ENCODE measurements around the gene CLSTN1.
A peak's percentile ranks its signal among the peaks of the same experiment; 100 is the strongest.

CLSTN1 gene

GRCh38 chr1:9774712-9775679 lies 48.8 kb downstream of the CLSTN1 start:
- TF ChIP-seq CTCF (IDR thresholded peaks at IDR 0.05; ENCODE audit: poor library complexity, severe bottlenecking) = no peak
- no peaks in the 10 kb centered on the region for H3K27me3 ChIP-seq (ENCODE audit: insufficient read depth, poor library complexity, severe bottlenecking)
- peak overlapping the region; percentile 88 for H3K27ac ChIP-seq (ENCODE audit: poor library complexity, severe bottlenecking)
- ATAC-seq (ENCODE audit: low read depth) (no peak), DNase-seq (ENCODE audit: low spot score) (no peak)
- no peaks in the 10 kb centered on the region for H3K9me3 ChIP-seq (ENCODE audit: severe bottlenecking)
- H3K36me3 ChIP-seq (ENCODE audit: low read depth) = peaks cover 26% of the 10 kb centered on the region
- peaks cover 16% of the 10 kb centered on the region for H3K4me1 ChIP-seq (ENCODE audit: insufficient read depth, poor library complexity, severe bottlenecking)
- no peak overlapping the region for H3K4me3 ChIP-seq (ENCODE audit: severe bottlenecking)

- no peak overlapping the region for H3K4me3 ChIP-seq (ENCODE audit: severe bottlenecking)
- H3K27ac ChIP-seq (ENCODE audit: poor library complexity, severe bottlenecking) = peak overlapping the region; percentile 37
- H3K9me3 ChIP-seq (ENCODE audit: severe bottlenecking) = no peaks in the 10 kb centered on the region
- H3K36me3 ChIP-seq (ENCODE audit: low read depth) = peaks cover 31% of the 10 kb centered on the region
- no peak for TF ChIP-seq CTCF (IDR thresholded peaks at IDR 0.05; ENCODE audit: poor library complexity, severe bottlenecking)
- ATAC-seq (ENCODE audit: low read depth) (no peak), DNase-seq (ENCODE audit: low spot score) (no peak)
- H3K4me1 ChIP-seq (ENCODE audit: insufficient read depth, poor library complexity, severe bottlenecking) = peaks cover 26% of the 10 kb centered on the region
- no peaks in the 10 kb centered on the region for H3K27me3 ChIP-seq (ENCODE audit: insufficient read depth, poor library complexity, severe bottlenecking)
Measured at GRCh38 chr1:9770298-9770697, 53.5 kb downstream of the CLSTN1 start.

- Histone ChIP-seq H3K27ac (ENCODE audit: poor library complexity, severe bottlenecking) (peak overlapping the region; percentile 37), H3K27me3 (ENCODE audit: insufficient read depth, poor library complexity, severe bottlenecking) (no peaks in the 10 kb centered on the region)
- TF ChIP-seq CTCF (IDR thresholded peaks at IDR 0.05; ENCODE audit: poor library complexity, severe bottlenecking) = no peak
Measured at GRCh38 chr1:9768983-9769382, 54.8 kb downstream of the CLSTN1 start.

GRCh38 chr1:9767964-9768668 lies 55.6 kb downstream of the CLSTN1 start:
- H3K27me3 ChIP-seq (ENCODE audit: insufficient read depth, poor library complexity, severe bottlenecking) = no peaks in the 10 kb centered on the region
- ATAC-seq (ENCODE audit: low read depth) (no peak), DNase-seq (ENCODE audit: low spot score) (no peak)
- H3K4me3 ChIP-seq (ENCODE audit: severe bottlenecking) = no peak overlapping the region
- H3K36me3 ChIP-seq (ENCODE audit: low read depth) = peaks cover 23% of the 10 kb centered on the region
- H3K9me3 ChIP-seq (ENCODE audit: severe bottlenecking) = no peaks in the 10 kb centered on the region
- H3K27ac ChIP-seq (ENCODE audit: poor library complexity, severe bottlenecking) = peak overlapping the region; percentile 99
- no peak for TF ChIP-seq CTCF (IDR thresholded peaks at IDR 0.05; ENCODE audit: poor library complexity, severe bottlenecking)
- peaks cover 27% of the 10 kb centered on the region for H3K4me1 ChIP-seq (ENCODE audit: insufficient read depth, poor library complexity, severe bottlenecking)

More at GRCh38 chr1:9768983-9769382, 54.8 kb downstream of the CLSTN1 start:
- no peaks in the 10 kb centered on the region for H3K9me3 ChIP-seq (ENCODE audit: severe bottlenecking)
- ATAC-seq (ENCODE audit: low read depth) = no peak
- DNase-seq (ENCODE audit: low spot score) = no peak
- peaks cover 27% of the 10 kb centered on the region for H3K4me1 ChIP-seq (ENCODE audit: insufficient read depth, poor library complexity, severe bottlenecking)
- no peak overlapping the region for H3K4me3 ChIP-seq (ENCODE audit: severe bottlenecking)
- H3K36me3 ChIP-seq (ENCODE audit: low read depth) = peaks cover 25% of the 10 kb centered on the region
